Measurements from ENCODE around the gene HBE1. TPM values are rescaled to one million over a fixed set of nuclear protein-coding genes. Genes with fewer than 3 reads are reported as not detected.

Gene HBE1
- total and polyA plus RNA-seq, 2 experiments from 2014 or later = not detected

GRCh38 chr11:5242933-5243815 is 26.6 kb downstream of the HBE1 start:
- Histone ChIP-seq H3K4me1 (ENCODE audit: insufficient read depth) (no peaks in the 10 kb centered on the region), H3K36me3 (ENCODE audit: insufficient read depth) (no peaks in the 10 kb centered on the region), H3F3A (replicated peaks; ENCODE audit: low read depth) (no peaks in the 10 kb centered on the region), H4K20me1 (replicated peaks; ENCODE audit: insufficient read depth) (no peaks in the 10 kb centered on the region), H3K27ac (ENCODE audit: low read depth) (no peak overlapping the region), H3K4me3 (no peak overlapping the region), H2AFZ (no peak overlapping the region), H3K4me2 (no peak overlapping the region), H3K9me2 (ENCODE audit: insufficient read depth) (0 out of 2 replicates have a peak, but pooled peaks cover 2% of the 10 kb centered on the region), H3K27me3 (ENCODE audit: insufficient read depth) (no peaks in the 10 kb centered on the region), H3K79me2 (replicated peaks; ENCODE audit: insufficient read depth) (no peaks in the 10 kb centered on the region)
- no peaks in the 10 kb centered on the region for H3K36me3 Mint-ChIP-seq (ENCODE audit: low read depth)
- H3K4me3 Mint-ChIP-seq = no peak overlapping the region
- TF ChIP-seq EZH2 (IDR thresholded peaks at IDR 0.05; ENCODE audit: low read depth, unreplicated experiment) (no peak), NANOG (IDR thresholded peaks at IDR 0.05; ENCODE audit: borderline replicate concordance) (no peak), JUNB (IDR thresholded peaks at IDR 0.05; ENCODE audit: unreplicated experiment) (no peak), POLR2AphosphoS5 (IDR thresholded peaks at IDR 0.05; ENCODE audit: low read depth) (no peak), ZNF114 (CRISPR knock-in tag; IDR thresholded peaks at IDR 0.05) (no peak), ETS1 (IDR thresholded peaks at IDR 0.05) (no peak), EZH2phosphoT487 (IDR thresholded peaks at IDR 0.05; ENCODE audit: unreplicated experiment) (no peak), CTCF (conservative IDR thresholded peaks at IDR 0.05; ENCODE audit: low read depth in 2 of 2) (no peak), ZNF462 (CRISPR knock-in tag; IDR thresholded peaks at IDR 0.05) (no peak), REST (IDR thresholded peaks at IDR 0.05; ENCODE audit: unreplicated experiment) (no peak), ZNF331 (CRISPR knock-in tag; IDR thresholded peaks at IDR 0.05; ENCODE audit: low read depth) (no peak), STAT1 (IDR thresholded peaks at IDR 0.05; ENCODE audit: unreplicated experiment) (no peak), CREB1 (CRISPR knock-in tag; IDR thresholded peaks at IDR 0.05; ENCODE audit: low read depth) (no peak)
- no peak overlapping the region for H3K27ac Mint-ChIP-seq
- DNase-seq (ENCODE audit: low spot score) = no peak
- no peaks in the 10 kb centered on the region for H3K9me3 Mint-ChIP-seq
- ATAC-seq = no peak
- no peaks in the 10 kb centered on the region for H3K4me1 Mint-ChIP-seq
- peaks cover 9% of the 10 kb centered on the region for H3K27me3 Mint-ChIP-seq (ENCODE audit: insufficient read depth, low read depth, poor library complexity)
